Medulla oblongata (tissue), 1 donor: ENCODE data around the gene HMCN2.

Experiments
- DNase-seq: peaks from one replicate; pipeline ENCODE4 v3.0.0-alpha.2; 2015; ENCODE audit errors: extremely low spot score

The HMCN2 gene

DNA sequence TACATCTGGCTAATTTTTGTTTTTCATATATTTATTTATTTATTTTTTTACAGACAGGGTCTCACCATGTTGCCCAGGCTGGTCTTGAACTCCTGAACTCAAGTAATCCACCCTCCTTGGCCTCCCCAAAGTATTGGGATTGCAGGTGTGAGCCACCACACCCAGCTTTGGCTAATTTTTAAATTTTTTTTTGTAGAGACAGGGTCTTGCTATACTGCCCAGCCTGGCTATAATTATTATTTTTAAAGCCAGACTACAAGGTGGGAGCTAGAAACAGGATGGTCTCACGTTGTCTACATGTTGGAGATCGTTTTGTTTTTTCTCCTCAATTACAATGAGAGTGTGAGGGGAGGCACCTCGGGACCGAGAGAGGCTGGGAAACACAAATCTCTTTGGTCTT is 203.0 kb downstream of the HMCN2 start:
- no peak for DNase-seq

DNA sequence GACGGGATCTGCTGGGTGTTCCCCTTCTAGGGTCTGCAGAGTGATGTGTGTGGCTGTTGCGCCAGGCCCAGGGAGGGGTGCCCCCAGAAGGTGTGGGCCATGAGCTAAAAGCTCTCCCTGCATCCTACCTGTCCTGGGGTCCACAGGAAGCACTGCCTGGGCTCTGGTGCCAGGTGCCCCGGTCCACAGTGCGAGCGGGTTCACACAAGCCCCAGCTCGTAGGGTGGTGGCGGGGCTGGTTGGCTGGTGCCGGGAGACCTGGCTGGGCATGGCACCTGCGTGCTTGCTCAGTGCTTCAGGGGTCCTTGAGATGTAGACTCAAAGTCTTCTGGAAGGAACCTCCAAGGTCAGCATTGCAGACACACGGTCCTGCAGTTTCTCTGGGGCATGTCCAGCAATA is 204.7 kb downstream of the HMCN2 start:
- no peak for DNase-seq

DNA sequence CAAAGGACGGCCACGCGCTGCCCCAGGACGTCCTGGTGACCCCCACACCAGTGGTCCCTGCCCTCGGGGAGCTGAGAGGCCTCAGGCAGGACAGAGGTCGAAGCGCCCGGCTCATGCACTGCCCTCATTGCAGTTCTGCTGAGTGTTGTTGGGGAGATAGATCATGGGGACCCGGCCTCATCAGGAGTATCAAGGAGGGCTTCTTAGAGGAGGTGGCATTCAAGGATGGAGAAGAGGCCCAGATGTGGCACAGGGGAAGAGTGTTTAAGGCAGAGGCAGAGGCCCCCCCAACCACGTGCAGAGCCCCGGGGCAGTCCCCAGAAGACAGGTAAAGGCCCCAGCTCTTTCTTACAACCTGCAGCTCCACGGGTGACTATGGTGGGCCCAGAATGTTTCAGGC is 205.4 kb downstream of the HMCN2 start:
- DNase-seq: no peak

- DNase-seq: no peak
Observed at GRCh38 chr9:130471411-130472183, 206.0 kb downstream of the HMCN2 start.

DNA sequence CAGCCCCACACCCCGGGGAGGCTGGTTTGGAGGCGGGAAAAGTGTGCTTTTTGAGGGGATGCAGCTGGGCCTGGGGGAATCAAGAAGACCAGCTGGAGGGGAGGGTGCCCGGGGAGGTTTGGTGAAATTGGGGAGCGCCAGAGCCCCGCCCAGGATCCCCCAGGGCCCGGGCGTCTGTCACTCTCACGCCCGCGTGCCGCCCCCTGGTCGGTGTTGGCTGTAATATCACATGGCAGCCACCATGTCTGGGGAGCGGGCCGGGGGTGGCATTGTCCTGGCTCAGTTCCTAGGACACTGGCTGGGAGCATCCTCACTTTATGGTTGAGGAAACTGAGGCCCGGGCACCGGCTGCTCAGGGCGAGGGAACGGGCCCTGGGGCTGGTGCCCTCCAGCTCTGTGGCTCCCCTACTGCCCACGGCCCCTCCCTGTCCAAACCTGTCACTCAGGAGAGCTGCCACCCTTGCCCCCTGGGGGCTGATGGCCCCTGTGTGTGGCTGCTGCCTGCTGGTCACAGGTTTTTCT is 206.7 kb downstream of the HMCN2 start:
- DNase-seq: no peak

DNA sequence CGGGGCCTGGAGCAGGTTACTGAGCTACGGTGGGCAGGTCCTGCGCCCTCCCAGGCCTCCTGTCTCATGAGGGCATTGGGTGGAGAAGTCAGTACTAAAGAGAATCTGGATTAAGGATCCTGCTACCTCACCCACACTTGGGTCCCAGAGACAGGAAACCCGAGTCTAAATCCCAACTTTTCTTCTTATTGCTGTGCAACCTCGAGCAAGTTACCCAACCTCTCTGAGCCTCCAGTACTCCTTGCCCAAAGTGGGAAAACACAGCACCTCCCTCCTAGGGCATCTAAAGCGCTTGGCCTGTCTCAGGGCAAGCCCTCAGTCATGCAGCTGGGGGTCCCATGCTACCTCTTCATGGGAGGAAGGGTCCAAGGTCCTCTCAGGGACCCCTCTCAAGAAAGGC is 207.4 kb downstream of the HMCN2 start:
- DNase-seq: no peak

GRCh38 chr9:130473566-130473965 is 208.0 kb downstream of the HMCN2 start:
- DNase-seq: no peak

DNA sequence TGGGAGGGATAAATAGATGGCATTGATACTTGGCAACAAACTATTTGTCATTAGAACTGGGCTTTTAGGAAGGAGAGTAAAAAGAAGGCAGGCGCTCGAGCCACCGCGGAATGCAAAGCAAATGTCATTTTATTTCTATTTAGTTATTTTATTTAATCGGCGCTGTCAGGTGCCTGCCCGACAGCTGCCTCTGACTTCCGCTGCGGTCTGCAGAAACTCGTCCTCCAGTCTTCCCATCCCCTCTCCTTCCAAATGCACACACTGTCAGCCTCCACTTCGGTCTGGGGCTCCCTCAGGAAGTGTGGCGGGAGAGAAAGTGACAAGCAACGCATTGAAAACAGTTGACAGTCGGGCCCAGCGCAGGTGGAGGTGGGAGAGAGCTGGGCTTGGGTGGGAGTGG is 208.5 kb downstream of the HMCN2 start:
- no peak for DNase-seq

DNA sequence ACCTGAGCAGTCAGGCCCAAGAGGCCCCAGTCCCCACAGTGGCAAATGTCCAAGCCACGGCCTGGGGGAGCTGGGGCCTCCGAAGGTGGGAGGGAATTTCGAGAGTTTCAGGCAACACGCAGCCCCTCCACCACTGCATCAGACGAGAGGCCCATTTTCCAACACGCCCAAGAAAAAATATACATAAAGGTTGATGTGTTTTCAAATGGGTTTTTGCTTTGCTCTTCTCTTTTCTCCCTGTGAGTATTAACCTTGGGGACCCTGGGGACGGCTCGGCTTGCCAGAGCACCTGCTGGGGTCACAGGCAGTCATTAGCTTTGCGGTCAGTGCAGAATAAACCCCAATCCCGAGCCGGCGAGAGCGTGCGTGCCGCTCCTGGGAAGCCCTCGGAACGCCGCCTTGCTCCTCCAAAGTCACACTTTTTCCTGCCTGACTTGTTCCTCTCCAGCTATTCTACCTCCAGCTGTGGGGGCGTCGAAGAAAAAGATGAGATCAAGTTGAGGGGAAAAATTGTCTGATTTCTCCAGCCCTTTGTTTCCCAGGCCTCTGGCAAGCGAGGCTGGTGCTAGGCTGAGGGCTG is 210.7 kb downstream of the HMCN2 start:
- no peak for DNase-seq

GRCh38 chr9:130477564-130477963 is 212.0 kb downstream of the HMCN2 start:
- no peak for DNase-seq

DNA sequence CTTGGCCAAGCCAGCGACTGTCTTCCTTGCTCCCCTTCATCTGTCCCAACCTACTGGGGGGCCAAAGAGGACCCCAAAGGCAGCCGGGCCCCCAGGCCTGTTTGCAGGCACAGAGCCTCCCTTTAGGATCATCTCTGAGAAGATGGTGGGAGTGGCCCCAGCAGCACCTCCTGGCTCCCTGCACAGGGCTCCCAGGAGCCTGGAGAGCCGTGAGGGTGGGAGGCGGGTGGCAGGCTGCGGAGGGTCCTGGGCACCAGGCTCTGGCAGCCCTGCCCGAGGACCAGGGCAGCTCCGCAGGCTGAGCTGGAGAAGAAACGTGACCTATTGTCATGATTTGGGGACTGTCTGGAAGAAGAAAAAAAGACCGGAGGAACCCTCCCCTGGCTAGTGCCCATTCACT is 212.6 kb downstream of the HMCN2 start:
- DNase-seq: no peak

DNA sequence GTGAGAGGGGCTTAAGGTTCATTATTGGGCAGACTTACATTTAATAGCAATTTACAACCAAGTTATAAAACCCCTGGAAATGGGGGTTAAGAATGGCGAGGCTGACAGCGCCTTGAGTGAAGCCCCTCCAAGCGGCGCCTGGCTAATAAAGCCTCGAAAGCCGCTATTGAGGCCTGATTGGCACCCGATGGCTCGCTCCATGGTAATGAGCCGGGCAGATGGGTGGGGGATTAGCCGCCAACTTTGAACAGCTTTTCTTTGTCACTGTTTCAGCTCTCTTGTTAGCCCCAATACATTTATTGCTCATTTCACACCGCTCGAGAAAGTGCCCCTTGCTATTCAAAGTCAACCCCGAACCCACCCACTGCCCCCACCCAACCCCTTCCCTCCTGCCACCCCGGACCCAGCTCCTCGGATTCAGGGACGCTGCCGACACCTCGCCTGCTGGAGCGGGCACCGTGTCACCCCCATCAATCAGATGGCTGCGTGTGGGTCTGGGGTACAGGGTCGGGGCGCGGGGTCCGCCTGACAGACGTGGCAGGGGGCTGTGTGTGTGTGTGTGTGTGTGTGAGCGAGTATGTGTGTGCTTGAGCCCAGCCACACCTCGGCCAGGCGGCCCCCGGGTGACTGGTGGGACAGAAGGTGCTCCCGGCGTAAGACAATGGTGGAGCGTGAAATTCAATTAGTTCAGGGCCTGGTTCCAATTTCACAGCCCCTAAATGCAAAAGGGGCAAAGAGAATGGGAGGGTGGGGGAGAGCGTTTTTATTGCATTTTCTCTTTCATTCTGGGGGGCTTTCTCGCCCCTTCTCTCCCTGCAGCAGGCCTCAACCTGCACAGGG is 213.4 kb downstream of the HMCN2 start:
- DNase-seq: no peak

- no peak for DNase-seq
Observed at GRCh38 chr9:130479587-130479986, 214.0 kb downstream of the HMCN2 start.

DNA sequence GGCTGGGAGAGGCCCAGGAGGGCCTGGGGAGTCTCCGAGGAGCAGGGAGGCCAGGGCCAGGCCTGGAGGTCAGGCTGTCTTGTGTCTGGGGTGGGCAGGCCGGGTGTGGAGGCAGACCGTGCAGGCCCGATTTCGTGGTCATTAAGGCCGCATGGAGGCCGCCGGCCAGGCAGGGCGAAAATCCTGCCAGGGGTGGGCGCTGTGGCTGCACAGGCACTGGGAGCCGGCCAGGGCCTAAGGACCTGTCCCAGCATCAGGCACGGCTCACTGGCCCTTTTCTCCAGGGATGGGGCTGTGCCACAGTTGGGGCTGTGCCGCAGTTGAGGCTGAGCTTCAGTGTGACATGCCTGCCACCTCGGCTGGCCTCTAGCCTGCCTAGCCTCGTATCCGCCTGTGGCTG is 215.1 kb downstream of the HMCN2 start:
- peak; percentile 44 for DNase-seq

DNA sequence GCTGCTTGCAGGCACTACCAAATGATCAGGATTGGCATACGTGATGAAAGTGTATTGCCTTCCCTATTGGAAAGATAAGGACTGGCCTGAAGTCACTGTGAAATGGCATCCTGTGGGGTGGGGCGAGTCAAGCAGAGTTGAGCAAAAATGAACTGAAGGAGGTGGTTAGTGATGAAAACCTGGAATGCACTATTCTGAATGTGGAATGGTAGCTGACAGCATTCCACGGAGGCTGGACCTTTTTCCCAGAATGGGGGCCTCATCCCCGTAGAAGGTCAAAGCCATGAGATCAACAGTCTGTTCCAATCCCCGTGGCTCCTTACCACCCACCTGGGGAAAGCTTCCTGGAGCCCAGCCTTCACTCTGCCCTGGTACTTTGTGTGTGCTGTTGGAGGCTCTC is 216.9 kb downstream of the HMCN2 start:
- no peak for DNase-seq

DNA sequence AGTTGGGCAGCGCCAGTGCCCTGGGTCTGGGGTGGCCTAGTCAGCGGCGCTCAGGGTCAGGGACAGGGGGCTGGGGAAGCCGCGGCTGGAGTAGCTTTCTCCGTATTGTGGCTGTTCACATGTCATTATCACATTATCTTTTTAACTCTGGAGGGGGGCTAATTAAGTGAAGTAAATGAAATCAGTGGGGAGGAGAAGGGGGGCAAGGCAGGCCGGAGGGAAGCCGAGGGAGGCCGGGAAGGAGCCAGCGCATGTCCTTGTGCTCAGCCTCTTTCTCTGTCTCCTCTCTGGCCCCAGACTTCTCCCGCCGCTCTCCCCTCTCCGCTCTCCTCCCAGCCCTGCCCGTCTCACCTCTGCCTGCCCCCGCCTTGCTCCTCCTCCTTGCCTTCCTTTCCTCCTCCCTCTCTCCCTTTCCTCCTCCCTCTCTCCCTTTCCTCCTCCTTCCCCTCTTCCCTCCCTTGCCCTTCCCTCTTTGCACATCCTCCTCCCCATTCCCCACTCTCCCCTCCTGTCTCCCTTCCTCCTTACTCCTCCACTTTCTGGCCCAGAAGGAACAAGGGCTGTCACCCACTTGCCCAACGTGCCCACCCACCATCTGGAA is 217.9 kb downstream of the HMCN2 start:
- DNase-seq: no peak
